K562 (cell line): Measurements from ENCODE around the gene LRP10. TPM values are rescaled to one million over a fixed set of nuclear protein-coding genes. Genes with fewer than 3 reads are reported as not detected.

ENCODE experiments used
- EP300 ChIP-seq: IDR thresholded peaks from 2 replicates; pipeline ENCODE4 v1.6.1; 2012; ENCODE audit warnings: low read length, improper control_type of control experiment
- ETV6 ChIP-seq, 3 experiments: fragments of 150-350 bp in 1 of 3; sonication (generic) in 1 of 3; formaldehyde crosslinking in 1 of 3; IDR thresholded peaks; 2 replicates each; pipeline versions ENCODE4 v1.6.1 to v1.8.0; 2014 to 2022; ENCODE audit warnings: borderline replicate concordance in 2 of 3, low read depth in 2 of 3, antibody characterized with exemption in 1 of 3, low read length in 1 of 3, mild to moderate bottlenecking in 1 of 3, missing genetic modification reagents in 1 of 3
- FIP1L1 ChIP-seq: fragments of 200-400 bp; formaldehyde crosslinking; IDR thresholded peaks from 2 replicates; pipeline ENCODE4 v1.6.1; 2018; ENCODE audit warnings: mild to moderate bottlenecking, low read depth, low read length; ENCODE audit not compliant: poor library complexity, severe bottlenecking
- GABPA ChIP-seq: fragments of 200-800 bp; sonication (Bioruptor generic); conservative IDR thresholded peaks from 2 replicates; pipeline ENCODE4 v1.6.1; 2016; ENCODE audit warnings: low read depth, missing genetic modification characterization, missing compliant biosample characterization
- GABPB1 ChIP-seq: sonication (generic); formaldehyde crosslinking; IDR thresholded peaks from 2 replicates; pipeline ENCODE4 v1.8.0; 2022; ENCODE audit warnings: mild to moderate bottlenecking, missing genetic modification reagents
- HNRNPH1 ChIP-seq: fragments of 200-400 bp; formaldehyde crosslinking; optimal IDR thresholded peaks from 2 replicates; pipeline ENCODE3; 2017; ENCODE audit warnings: low read depth, mild to moderate bottlenecking, low read length, moderate library complexity
- ILK ChIP-seq: fragments of 450-650 bp; IDR thresholded peaks from 2 replicates; pipeline ENCODE4 v1.6.1; 2016; ENCODE audit warnings: missing genetic modification characterization, low read depth, mild to moderate bottlenecking, missing compliant biosample characterization, moderate library complexity, borderline replicate concordance
- LCOR ChIP-seq: sonication (generic); formaldehyde crosslinking; IDR thresholded peaks from 2 replicates; pipeline ENCODE4 v1.8.0; 2022; ENCODE audit warnings: mild to moderate bottlenecking, missing genetic modification reagents
- TRIM28 ChIP-seq: fragments of 450-650 bp; IDR thresholded peaks from 2 replicates; pipeline ENCODE4 v1.6.1; 2017
- XRCC5 ChIP-seq: fragments of 200-400 bp; formaldehyde crosslinking; IDR thresholded peaks from 2 replicates; pipeline ENCODE4 v1.6.1; 2017; ENCODE audit warnings: low read depth, mild to moderate bottlenecking, low read length
- ZNF23 ChIP-seq: fragments of 250-450 bp; sonication (Bioruptor Pico); IDR thresholded peaks from 2 replicates; pipeline ENCODE4 v1.4.0; 2020; ENCODE audit warnings: mild to moderate bottlenecking
- polyA plus RNA-seq, 8 experiments: library from polyadenylated mRNA; depleted of rRNA in 4 of 8; stranded (reverse) in 5 of 8; unstranded in 3 of 8; fragments of >200 nt; fragmentation: Nextera tagmentation in 2 of 8; fragmentation: Illumina TruSeq in 1 of 8; extraction: Ambion mirVana in 2 of 8; extraction: Trizol in 1 of 8; gene quantifications; 2 replicates each; pipeline versions ENCODE4 v1.2.1 to v1.2.3, GENCODE V29; 2011 to 2014; ENCODE audit warnings: inconsistent platforms in 1 of 8, missing spikeins in 1 of 8
- total RNA-seq, 7 experiments: library from RNA; depleted of rRNA in 6 of 7; stranded (reverse); fragments of >200 nt in 6 of 7; fragmentation: Illumina TruSeq in 2 of 7; extraction: Trizol in 2 of 7; gene quantifications; 2 replicates each; pipeline versions ENCODE4 v1.2.1 to v1.2.3, GENCODE V29; 2011 to 2021; ENCODE audit warnings: low replicate concordance in 1 of 7
- TF ChIP-seq, protein P1 (sequence below): fragments of 250-450 bp; sonication (Bioruptor Pico); IDR thresholded peaks from 2 replicates; pipeline ENCODE4 v1.8.0; 2022; ENCODE audit warnings: moderate library complexity, mild to moderate bottlenecking, inconsistent platforms
- TF ChIP-seq, protein P2 (sequence below): fragments of 200-600 bp; sonication (generic); IDR thresholded peaks from one replicate; pipeline ENCODE4 v1.6.1; 2012; ENCODE audit warnings: mild to moderate bottlenecking, low read depth, low read length, inconsistent platforms
- TF ChIP-seq, protein P3 (sequence below): conservative IDR thresholded peaks from 2 replicates; pipeline ENCODE4 v1.6.1; 2011; ENCODE audit warnings: low read depth, mild to moderate bottlenecking, low read length; ENCODE audit not compliant: control insufficient read depth

The LRP10 gene
- total and polyA plus RNA-seq, 9 of the 15 experiments (the other 6 are each of a cell fraction or from before 2014, with no cell fraction given) = 1.3 to 45.5 (median 10.9) TPM

DNA sequence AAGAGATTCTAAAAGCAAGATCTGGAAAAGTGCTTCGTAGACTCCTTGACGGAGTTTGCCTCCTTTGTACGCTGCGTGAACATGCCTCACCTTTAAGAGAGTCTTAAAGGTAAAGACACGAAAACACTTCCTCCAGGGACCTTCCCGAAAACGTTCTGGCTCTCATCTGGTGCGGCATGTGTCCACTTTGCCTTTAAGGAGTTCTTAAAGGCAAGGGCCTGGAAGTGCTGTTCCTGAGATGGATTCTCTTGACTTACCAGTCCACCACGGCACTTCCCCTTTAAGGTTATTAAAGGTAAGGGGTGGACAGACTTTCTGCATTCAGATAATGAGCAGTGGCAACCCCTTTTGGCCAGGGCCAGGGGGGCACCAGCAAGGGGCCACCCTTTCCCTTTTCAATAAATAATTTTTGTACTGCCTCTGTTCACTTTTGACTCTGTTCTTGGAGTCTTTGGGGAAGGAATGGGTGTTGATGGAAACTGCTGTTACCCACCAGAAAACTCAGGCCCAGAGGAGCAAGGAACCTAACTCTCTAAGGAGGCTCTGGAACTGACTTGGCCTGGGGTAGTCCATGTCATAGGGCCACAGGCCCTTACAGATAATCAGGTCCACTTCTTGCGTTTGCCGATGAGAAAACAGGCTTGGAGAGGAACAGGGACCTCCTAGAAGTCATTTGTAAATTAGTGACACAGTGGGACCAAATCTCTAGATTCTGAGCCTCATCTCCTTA is 15.9 kb downstream of the LRP10 start (continued):
- TF ChIP-seq FIP1L1 (no peak), ILK (tag) (no peak), GABPB1 (CRISPR knock-in tag) (peak; percentile 2; the same call in 1 of the 2 replicates), XRCC5 (no peak; the same call in 1 of the 2 replicates), HNRNPH1 (no peak), ZNF23 (CRISPR knock-in tag) (no peak), TRIM28 (no peak), GABPA (tag) (no peak), EP300 (peak; percentile 6; the same call in 1 of the 2 replicates), ETV6 (IDR thresholded peaks at IDR 0.05; ENCODE audit: borderline replicate concordance in 1 of 2, low read depth in 2 of 2, low read length in 1 of 2) (peak in 1 of 2 experiments; percentile 98; a peak in 2 of 4 replicates), ETV6 (CRISPR knock-in tag; IDR thresholded peaks at IDR 0.05; ENCODE audit: borderline replicate concordance) (no peak), LCOR (0 out of 2 replicates have a peak, but pooled peaks have one; percentile 1)
- TF ChIP-seq, protein P1, sequence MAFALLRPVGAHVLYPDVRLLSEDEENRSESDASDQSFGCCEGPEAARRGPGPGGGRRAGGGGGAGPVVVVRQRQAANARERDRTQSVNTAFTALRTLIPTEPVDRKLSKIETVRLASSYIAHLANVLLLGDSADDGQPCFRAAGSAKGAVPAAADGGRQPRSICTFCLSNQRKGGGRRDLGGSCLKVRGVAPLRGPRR (CRISPR knock-in tag) = no peak
- TF ChIP-seq, protein P2, sequence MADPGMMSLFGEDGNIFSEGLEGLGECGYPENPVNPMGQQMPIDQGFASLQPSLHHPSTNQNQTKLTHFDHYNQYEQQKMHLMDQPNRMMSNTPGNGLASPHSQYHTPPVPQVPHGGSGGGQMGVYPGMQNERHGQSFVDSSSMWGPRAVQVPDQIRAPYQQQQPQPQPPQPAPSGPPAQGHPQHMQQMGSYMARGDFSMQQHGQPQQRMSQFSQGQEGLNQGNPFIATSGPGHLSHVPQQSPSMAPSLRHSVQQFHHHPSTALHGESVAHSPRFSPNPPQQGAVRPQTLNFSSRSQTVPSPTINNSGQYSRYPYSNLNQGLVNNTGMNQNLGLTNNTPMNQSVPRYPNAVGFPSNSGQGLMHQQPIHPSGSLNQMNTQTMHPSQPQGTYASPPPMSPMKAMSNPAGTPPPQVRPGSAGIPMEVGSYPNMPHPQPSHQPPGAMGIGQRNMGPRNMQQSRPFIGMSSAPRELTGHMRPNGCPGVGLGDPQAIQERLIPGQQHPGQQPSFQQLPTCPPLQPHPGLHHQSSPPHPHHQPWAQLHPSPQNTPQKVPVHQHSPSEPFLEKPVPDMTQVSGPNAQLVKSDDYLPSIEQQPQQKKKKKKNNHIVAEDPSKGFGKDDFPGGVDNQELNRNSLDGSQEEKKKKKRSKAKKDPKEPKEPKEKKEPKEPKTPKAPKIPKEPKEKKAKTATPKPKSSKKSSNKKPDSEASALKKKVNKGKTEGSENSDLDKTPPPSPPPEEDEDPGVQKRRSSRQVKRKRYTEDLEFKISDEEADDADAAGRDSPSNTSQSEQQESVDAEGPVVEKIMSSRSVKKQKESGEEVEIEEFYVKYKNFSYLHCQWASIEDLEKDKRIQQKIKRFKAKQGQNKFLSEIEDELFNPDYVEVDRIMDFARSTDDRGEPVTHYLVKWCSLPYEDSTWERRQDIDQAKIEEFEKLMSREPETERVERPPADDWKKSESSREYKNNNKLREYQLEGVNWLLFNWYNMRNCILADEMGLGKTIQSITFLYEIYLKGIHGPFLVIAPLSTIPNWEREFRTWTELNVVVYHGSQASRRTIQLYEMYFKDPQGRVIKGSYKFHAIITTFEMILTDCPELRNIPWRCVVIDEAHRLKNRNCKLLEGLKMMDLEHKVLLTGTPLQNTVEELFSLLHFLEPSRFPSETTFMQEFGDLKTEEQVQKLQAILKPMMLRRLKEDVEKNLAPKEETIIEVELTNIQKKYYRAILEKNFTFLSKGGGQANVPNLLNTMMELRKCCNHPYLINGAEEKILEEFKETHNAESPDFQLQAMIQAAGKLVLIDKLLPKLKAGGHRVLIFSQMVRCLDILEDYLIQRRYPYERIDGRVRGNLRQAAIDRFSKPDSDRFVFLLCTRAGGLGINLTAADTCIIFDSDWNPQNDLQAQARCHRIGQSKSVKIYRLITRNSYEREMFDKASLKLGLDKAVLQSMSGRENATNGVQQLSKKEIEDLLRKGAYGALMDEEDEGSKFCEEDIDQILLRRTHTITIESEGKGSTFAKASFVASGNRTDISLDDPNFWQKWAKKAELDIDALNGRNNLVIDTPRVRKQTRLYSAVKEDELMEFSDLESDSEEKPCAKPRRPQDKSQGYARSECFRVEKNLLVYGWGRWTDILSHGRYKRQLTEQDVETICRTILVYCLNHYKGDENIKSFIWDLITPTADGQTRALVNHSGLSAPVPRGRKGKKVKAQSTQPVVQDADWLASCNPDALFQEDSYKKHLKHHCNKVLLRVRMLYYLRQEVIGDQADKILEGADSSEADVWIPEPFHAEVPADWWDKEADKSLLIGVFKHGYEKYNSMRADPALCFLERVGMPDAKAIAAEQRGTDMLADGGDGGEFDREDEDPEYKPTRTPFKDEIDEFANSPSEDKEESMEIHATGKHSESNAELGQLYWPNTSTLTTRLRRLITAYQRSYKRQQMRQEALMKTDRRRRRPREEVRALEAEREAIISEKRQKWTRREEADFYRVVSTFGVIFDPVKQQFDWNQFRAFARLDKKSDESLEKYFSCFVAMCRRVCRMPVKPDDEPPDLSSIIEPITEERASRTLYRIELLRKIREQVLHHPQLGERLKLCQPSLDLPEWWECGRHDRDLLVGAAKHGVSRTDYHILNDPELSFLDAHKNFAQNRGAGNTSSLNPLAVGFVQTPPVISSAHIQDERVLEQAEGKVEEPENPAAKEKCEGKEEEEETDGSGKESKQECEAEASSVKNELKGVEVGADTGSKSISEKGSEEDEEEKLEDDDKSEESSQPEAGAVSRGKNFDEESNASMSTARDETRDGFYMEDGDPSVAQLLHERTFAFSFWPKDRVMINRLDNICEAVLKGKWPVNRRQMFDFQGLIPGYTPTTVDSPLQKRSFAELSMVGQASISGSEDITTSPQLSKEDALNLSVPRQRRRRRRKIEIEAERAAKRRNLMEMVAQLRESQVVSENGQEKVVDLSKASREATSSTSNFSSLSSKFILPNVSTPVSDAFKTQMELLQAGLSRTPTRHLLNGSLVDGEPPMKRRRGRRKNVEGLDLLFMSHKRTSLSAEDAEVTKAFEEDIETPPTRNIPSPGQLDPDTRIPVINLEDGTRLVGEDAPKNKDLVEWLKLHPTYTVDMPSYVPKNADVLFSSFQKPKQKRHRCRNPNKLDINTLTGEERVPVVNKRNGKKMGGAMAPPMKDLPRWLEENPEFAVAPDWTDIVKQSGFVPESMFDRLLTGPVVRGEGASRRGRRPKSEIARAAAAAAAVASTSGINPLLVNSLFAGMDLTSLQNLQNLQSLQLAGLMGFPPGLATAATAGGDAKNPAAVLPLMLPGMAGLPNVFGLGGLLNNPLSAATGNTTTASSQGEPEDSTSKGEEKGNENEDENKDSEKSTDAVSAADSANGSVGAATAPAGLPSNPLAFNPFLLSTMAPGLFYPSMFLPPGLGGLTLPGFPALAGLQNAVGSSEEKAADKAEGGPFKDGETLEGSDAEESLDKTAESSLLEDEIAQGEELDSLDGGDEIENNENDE = no peak
- TF ChIP-seq, protein P3, sequence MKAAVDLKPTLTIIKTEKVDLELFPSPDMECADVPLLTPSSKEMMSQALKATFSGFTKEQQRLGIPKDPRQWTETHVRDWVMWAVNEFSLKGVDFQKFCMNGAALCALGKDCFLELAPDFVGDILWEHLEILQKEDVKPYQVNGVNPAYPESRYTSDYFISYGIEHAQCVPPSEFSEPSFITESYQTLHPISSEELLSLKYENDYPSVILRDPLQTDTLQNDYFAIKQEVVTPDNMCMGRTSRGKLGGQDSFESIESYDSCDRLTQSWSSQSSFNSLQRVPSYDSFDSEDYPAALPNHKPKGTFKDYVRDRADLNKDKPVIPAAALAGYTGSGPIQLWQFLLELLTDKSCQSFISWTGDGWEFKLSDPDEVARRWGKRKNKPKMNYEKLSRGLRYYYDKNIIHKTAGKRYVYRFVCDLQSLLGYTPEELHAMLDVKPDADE = peak; percentile 55
